GM18508 (cell line): Measurements from ENCODE around the gene NFIC.
"Not testable (repeated sequence)": the region's sequence is repeated elsewhere in the genome, so short reads cannot be mapped to it uniquely, and the experiment has no call there.

ENCODE experiments used
- ATAC-seq: cut with Tn5 transposase; IDR thresholded peaks from one replicate; pipeline ENCODE4 v1.9.1; 2021; ENCODE audit warnings: moderate number of reproducible peaks; ENCODE audit not compliant: insufficient read depth, unreplicated experiment

NFIC gene

DNA sequence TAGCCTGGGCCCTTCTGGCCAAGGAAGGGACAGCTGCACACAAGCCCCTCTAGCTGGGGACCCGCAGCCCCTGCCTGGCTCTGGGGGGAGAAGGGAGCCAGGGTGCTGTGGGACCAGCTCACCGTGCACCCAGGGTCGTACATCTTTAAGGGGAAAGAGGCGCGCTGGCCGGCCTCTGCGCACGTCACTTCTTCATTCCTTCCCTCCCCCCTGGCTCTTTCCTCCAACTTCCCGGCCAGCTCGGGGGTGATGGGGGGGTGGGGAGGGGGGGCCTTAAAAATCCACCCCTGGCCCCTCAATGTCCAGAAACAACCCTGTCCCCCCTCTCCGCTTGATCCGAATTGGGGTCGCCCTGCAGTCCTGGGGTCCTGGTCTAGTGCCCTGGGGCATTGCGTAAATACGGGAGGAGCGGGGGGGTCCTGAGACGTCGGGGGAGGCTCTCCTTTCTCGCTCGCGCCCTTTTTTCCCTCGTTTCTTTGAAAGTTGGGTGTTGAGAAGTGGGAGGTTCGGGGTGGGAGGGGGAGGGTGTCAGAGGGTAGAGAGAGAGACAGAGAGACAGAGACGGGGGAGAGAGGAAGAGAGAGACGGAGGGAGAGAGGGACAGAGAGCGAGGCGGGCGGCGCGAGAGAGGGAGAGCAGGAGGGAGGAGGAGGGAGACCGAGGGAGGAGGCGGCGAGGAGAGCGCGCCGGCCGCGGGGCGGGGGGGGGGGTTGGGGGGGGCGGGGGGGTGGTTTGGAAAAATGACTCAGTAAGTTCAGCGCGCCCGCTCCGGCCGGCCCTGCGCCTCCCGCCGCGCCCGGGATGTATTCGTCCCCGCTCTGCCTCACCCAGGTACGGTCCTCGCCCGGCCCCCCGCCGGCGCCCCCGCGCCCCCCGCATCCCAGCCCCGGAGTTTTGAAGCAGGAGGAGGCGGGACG lies at the start of gene NFIC:
Gene NFIC (plus strand): TSS at position 748 of the 917 bp plus-strand sequence. CDS start 54 bp downstream, at position 802.
- ATAC-seq = no peak

DNA sequence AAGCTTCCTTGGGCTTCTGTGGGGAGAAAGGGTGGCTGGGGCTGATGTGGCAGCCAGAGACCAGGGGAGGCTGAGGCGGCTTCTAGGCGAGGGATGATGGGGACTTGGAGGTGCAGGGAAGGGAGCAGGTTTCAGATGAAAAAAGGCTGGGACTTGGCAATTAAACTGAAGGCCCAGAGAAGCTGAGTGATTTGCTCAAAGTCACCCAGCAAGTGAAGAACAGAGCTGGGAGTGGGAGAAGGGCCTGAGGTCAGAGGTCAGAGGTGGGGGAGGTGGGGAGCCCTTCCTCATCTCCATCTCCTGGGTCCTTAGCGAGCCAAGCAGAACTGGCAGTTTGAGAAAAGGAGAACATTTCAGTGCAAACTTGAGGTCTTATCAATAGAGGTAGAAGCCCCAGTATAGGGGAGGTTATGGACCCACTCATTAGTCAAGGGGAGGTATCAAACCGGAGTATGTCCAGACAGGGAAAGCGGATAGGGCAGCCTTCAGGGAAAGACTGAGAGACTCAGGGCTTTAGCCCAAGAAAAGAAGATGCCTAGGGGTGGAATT lies 49.6 kb upstream of the NFIC start:
- no peak for ATAC-seq

DNA sequence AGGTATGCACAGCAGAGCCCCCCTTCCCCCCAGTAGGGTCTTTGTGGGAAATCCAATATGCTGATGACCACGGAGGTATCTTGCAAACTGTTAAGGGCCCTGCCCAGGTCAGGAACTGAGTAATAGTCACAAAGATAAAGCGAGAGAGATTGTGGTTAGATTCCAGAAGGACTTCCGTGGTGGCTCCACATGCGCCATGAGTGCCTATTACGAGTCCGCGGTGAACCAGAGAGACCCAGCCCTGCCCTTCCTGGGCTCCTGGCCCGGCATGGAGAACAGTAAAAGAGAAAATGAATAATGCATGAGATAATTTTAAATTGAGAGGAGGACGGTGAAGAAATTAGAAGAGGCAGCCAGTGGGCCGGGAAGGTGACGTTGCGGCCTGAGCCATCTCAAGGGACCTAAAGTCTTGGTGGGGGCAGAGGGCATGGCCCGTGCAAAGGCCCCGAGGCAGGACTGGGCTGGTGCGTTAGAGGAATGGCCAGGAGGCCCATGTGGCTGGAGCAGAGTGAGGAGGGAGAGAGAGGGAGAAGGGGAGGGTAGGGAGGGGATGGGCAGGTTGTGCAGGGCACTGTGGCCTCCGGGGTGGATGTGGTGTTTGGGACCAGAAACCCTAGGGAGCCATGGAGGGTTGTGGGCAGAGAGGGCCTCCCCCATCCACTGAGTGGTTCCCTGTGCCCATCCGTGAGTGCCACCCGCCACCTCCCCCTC lies 46.6 kb upstream of the NFIC start:
- ATAC-seq = no peak

DNA sequence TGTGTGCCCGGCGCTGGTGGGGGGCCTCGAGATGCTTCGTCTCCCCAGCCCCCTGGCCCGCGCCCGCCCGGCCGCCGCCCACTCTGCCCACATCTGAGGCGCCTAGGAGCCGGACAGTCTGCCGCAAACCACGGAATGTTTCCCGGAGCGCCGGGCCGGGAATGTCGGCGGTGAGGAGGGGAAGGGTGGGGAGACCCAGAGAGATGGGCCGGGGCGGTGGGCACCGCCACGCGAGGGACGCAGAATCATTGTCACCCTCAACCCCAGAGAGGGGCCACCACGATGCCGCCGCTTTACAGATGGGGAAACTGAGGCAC lies 46.1 kb upstream of the NFIC start:
- ATAC-seq = no peak

DNA sequence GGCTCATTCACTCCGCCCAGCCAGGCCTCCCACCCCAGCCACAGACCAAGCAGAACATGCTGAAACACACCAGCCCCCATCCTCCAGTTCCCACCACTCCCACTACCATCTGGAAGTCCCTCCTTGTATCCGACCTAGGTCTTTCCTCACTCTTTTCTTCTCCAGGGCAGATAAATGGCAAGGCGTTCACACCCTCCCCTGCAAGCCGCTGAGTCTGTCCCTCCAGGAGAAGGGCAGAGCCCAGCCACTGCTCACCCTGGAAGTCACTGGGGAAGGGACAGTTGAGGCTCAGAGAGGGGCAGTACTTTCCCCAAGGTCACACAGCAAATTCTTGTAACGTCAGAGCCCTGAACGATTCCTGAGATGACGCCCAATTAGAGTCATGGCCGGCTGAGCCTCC lies 45.5 kb upstream of the NFIC start:
- ATAC-seq = no peak

DNA sequence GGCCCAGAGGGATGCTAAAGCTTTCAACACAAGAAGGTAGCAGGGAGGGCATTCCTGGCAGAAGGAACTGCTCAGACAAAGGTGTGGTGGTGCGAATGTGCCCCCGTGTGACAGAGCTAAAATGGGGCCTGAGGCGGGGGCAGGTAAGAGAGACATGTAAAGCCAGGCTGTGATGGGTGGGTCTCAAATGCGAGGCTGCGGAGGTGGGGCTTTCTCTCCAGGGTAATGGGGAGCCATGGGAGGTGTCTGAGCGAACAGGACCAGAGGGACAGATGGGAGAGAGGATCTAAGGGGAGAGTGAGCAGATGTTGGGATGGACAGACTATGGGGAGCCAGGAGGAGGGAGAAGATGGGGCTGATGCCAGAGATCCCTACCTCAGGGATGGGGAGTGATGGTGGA lies 44.7 kb upstream of the NFIC start:
- ATAC-seq = no peak

DNA sequence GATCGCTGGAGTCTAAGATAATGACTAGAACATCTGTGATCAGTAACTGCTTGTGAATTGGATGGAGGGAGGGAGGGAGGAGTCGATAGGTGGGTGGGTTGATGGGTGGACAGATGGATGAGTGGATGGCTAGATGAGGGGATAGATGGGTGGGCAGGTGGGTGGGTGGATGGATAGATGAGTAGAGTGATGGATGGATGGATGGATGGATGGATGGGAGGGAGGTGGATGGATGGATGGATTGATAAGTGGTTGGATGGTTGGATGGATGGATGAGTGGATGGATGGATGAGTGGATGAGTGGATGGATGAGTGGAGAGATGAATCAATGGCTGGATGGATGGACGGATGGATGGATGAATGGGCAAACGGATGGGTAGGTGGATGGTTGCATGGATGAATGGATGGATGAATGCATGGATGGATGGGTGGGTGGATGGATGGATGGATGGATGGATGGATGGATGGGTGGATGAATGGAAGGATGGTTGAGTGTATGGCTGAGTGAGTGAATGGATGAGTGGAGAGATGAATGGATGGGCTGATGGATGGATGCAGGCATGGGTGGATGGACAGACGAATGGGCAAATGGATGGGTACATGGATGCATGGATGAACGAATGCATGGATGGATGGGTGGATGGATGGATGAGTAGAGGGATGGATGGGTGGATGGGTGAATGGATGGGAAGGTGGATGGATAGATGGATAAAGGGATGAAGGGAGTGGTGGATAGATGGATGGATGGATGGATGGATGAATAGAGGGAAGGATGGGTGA lies 44.0 kb upstream of the NFIC start:
- no peak for ATAC-seq

DNA sequence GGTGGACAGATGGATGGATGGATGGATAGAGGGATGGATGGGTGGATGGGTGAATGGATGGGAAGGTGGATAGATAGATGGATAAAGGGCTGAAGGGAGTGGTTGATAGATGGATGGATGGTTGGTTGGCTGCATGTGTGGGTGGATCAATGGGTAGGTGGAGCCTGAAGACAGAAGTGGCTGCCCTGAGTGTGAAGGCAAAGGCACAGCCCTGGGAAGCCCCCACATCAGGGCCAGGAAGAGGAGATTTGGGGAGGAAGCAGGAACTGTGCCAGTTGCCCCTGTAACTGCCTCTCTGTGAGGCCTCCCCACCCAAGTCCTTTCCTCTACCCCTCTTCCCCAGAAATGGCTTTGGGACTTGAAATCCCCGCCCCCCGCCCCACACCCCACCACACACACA lies 43.4 kb upstream of the NFIC start:
- ATAC-seq = no peak

DNA sequence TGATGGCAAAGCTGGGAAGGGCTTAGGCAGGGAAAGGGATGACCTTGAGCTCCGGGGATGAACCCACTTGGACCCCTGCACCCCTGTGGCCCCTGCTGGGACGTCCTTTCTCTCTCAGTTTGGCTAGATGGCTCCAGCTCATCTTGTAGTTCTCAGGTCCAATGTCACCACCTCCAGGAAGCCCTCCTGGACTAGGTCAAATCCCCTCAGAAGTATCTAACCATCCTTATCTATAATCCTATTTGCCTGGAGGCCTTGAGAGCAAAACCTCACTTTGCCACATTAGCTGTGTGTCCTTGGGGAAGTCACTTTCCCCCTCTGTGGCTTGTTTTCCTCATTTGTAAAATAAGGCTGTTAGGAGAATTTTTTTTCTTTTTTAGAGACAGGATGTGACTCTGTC lies 42.7 kb upstream of the NFIC start:
- no peak for ATAC-seq

DNA sequence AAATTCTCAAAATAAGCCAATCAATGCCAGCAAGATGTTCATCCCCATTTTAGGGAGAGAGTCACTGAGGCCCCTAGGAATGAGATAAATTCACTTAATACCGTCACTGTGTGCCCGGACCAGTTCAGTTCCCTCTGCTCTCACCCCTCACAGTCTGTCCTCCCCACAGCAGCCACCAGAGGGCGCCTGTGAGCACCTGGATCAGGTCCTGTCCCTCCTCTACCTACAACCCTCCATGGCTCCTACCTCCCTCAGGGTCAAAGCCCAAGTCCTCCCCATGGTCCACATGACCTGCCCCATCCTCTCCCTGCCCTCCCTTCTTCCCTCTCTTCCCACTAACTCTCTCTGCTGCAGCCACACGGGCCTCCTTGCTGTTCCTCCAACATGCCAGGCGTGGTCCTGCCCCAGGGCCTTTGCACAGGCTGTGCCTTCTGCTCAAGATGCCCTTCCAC lies 42.0 kb upstream of the NFIC start:
- no peak for ATAC-seq

DNA sequence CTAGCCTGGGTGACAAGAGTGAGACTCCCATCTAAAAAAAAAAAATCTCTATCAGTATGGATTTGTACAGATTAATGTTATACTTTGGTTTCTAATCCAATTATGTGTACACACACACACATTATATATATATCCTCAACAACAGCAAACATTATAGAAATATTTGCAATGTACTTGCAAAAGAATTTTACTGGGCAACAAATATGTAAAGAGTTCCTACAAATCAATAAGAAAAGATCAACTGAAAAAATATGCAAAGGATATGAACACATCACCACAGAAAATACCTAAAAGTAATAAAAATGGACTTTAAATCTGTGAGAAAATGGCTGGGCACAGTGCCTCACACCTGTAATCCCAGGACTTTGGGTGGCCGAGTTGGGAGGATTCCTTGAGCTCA lies 40.9 kb upstream of the NFIC start:
- no peak for ATAC-seq

DNA sequence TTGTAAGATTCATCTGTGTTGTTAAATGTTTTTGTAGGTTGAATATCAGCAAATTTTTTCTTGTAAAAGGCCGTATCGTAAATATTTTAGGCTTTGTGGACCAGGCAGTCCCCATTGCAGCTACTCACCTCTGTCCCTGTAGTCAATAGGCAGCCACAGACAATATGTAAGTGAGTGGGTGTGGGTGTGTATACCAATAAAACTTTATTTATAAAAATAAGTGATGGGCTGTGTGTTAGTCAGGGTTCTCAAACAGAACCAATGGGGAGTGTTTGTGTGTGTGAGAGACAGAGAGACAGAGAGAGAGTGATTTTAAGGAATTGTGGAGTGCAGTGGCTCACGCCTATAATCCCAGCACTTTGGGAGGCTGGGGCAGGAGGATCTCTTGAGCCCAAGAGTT lies 37.6 kb upstream of the NFIC start:
- no peak for ATAC-seq

DNA sequence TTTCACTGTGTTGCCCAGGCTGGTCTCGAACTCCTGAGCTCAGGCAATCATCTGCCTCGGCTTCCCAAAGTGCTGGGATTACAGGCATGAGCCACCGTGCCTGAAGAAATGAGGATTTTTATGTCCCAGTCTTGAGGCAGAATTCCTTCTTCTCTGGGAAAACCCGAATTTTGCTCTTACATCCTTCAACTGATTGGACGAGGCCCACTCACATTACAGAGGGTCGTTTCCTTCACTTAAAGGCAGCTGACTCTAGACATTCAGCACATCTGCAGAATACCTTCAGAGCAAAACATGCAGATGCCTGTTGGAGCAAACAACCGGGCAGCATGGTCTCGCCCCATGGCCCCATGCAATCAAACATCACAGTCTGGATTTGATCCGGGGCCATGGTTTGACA lies 36.3 kb upstream of the NFIC start:
- no peak for ATAC-seq

DNA sequence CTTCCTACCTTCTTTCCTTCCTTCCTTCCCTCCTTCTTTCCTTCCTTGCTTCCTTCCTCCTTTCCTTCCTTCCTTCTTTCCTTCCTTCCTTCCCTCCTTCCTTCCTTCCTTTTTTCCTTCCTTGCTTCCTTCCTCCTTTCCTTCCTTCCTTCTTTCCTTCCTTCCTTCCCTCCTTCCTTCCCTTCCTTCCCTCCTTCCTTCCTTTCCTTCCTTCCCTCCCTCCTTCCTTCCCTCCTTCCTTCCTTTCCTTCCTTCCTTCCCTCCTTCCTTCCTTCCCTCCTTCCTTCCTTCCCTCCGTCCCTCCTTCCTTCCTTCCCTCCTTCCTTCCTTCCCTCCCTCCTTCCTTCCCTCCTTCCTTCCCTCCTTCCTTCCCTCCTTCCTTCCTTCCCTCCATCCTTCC lies 34.2 kb upstream of the NFIC start:
- not testable (repeated sequence) for ATAC-seq

DNA sequence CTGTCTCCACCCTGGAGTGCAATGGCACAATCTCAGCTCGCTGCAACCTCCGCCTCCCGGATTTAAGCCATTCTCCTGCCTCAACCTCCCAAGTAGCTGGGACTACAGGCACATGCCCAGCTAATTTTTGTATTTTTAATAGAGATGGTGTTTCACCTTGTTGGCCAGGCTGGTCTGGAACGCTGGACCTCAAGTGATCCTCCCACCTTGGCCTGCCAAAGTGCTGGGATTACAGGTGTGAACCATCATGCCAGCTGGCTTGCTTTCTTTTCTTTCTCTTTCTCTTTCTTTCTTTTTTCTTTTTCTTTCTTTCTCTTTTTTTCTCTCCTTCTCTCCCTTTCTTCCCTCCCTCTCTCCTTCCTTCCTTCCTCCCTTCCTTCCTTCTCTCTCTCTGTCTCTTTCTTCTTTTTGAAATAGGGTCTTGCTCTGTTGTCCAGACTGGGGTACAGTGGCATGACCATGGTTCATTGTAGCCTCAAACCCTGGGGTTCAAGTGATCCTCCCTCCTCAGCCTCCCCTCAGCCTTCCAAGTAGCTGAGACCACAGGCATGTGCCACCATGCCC lies 33.3 kb upstream of the NFIC start:
- ATAC-seq = no peak

DNA sequence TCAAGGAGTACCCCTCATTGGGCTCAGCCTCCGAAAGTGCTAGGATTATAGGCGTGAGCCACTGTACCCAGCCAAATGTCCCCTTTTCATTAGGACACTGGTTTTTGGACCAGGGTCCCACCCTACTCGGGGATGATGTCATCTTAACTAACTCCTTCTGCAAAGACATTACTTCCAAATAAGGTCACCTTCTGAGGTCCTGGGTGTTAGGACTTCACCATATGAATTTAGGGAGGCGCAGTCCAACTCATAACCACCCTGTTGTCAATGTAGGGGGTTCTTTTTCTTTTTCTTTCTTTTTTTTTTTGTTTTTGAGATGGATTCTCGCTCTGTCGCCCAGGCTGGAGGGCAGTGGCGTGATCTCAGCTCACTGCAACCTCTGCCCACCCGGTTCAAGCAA lies 32.7 kb upstream of the NFIC start:
- no peak for ATAC-seq

DNA sequence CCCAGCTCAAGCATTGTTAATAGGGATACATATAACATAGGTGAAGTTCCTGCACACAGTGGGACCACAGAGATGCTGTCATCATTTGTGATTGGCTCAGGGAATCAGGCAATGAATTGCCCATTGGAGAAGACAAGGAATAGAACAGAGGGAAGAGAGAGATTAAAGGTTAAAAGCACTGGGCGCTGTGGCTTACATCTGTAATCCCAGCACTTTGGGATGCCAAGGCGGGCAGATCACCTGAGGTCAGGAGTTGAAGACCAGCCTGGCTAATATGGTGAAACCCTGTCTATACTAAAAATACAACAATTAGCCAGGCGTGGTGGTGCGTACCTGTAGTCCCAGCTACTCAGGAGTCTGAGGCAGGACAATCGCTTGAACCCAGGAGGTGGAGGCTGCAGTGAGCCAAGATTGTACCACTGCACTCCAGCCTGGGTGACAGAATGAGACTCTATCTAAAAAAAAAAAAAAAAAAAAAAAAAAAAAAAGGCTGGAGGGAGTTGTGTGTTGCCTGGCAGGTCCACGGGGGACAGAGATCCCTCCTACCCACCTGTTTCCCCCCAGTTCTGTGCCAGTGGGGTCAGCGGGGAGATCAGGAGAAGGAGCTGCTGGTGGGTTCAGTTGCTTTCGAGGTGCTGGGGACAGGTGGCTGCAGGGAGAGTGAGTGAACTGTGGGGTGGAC lies 31.5 kb upstream of the NFIC start:
- not testable (repeated sequence) for ATAC-seq

DNA sequence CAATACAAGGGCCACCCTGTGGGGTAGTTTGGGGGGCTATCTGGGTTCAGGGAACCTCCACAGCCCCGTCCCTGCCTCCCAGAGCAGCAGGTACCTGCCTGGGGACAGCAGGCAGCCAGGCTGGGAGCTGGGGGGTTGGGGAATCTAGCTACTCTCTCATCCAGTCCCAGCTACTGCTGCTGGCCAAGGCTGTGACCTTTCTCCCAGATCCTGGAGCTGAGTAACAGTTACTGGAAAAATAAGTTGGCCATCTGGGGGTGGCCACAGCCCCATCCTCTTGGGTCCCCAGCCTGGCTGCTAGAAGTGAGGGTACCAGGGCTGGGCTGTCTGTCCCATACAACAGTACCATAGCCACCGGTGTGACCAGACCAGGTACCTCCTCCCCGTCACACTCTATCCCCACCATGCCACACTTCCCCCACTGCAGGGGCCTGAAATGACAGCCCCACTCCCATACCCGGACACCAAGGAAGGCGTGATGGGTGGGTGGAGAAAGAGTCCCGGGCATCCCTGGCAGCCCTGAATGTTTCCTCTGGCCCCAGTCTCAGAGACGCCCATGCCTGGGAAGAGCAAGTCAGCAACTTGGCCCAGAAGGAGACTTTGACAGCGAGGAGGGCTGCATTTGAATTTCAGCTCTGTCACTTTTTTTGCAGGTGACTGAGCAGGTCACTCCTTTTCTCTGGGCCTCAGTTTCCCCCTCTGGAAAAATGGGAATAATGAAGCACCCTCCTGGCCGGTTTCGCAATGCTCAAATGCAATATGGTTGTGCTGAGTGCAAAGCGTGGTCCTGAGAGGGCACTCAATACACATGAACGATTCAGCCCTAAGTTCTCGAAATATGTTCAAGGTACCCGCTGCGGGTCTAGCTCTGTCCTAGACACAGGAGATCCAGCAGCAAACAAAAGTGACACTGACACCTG lies 30.7 kb upstream of the NFIC start:
- no peak for ATAC-seq

DNA sequence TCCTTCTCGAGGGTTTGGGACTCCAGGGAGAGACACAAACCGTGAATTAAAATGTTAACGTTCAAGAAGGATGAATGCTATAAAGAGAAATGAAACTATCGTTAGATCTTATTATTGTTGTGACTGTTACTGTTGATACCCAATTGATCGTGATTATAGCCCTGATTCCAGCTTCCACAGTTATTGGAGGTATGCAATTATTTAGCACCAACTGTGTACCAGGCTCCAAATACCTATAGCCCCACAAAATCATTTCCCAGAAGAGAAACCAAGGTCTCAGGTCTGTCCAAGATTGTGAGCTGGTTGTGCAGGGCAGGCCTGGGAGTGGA lies 30.1 kb upstream of the NFIC start:
- ATAC-seq = no peak
